Urinary bladder (tissue), 4 donors: ENCODE data around the gene HCCS. TPM values are rescaled to one million over a fixed set of nuclear protein-coding genes. Genes with fewer than 3 reads are reported as not detected.
"Not testable (repeated sequence)": the region's sequence is repeated elsewhere in the genome, so short reads cannot be mapped to it uniquely, and the experiment has no call there.

Experiments
- DNase-seq: peaks from one replicate; pipeline ENCODE4 v3.0.0-alpha.2; 2015; ENCODE audit errors: extremely low spot score
- H3K27ac ChIP-seq: one replicate; pipeline ENCODE4 v1.5.1; 2013; ENCODE audit warnings: low read depth, mild to moderate bottlenecking, moderate library complexity
- H3K36me3 ChIP-seq: one replicate; pipeline ENCODE4 v1.6.1; 2013; ENCODE audit warnings: mild to moderate bottlenecking, moderate library complexity; ENCODE audit not compliant: insufficient read depth
- H3K4me1 ChIP-seq: one replicate; pipeline ENCODE4 v1.6.1; 2013; ENCODE audit warnings: mild to moderate bottlenecking, moderate library complexity; ENCODE audit not compliant: insufficient read depth
- H3K4me3 ChIP-seq: one replicate; pipeline ENCODE4 v1.5.1; 2013; ENCODE audit warnings: low read depth, low read length
- WGBS: extraction: QIAGEN DNeasy Blood & Tissue Kit; methylation state at CpG from one replicate; pipeline ENCODE4 v1.1.7; 2013; 5-methylcytosine and 5-hydroxymethylcytosine counted together
- polyA plus RNA-seq: library from polyadenylated mRNA; stranded (reverse); fragments of 200-250 nt; gene quantifications from one replicate; pipeline ENCODE4 v1.2.3, GENCODE V29; 2013
- total RNA-seq: library from RNA; depleted of rRNA; stranded (reverse); fragments of >200 nt; gene quantifications from one replicate; pipeline ENCODE4 v1.2.3, GENCODE V29; 2014
- donor health status: healthy with polysubstance abuse.
- donor health status: healthy.

HCCS gene
- total and polyA plus RNA-seq, 2 donors = 10.6 to 20.0 TPM

- Histone ChIP-seq H3K36me3 (no peaks in the 10 kb centered on the region), H3K27ac (no peak overlapping the region), H3K4me3 (no peak overlapping the region), H3K4me1 (no peaks in the 10 kb centered on the region)
- 94% methylated on average over 2 of the region's 2 CpGs for WGBS
- DNase-seq = no peak
Measured at GRCh38 chrX:11103751-11104150, 7.4 kb upstream of the HCCS start.

GRCh38 chrX:11105080-11105479, 6.1 kb upstream of the HCCS start:
- H3K4me1 ChIP-seq = no peaks in the 10 kb centered on the region
- DNase-seq = no peak
- WGBS = 92% methylated on average over 4 of the region's 4 CpGs
- no peak overlapping the region for H3K4me3 ChIP-seq
- no peak overlapping the region for H3K27ac ChIP-seq
- no peaks in the 10 kb centered on the region for H3K36me3 ChIP-seq

DNA sequence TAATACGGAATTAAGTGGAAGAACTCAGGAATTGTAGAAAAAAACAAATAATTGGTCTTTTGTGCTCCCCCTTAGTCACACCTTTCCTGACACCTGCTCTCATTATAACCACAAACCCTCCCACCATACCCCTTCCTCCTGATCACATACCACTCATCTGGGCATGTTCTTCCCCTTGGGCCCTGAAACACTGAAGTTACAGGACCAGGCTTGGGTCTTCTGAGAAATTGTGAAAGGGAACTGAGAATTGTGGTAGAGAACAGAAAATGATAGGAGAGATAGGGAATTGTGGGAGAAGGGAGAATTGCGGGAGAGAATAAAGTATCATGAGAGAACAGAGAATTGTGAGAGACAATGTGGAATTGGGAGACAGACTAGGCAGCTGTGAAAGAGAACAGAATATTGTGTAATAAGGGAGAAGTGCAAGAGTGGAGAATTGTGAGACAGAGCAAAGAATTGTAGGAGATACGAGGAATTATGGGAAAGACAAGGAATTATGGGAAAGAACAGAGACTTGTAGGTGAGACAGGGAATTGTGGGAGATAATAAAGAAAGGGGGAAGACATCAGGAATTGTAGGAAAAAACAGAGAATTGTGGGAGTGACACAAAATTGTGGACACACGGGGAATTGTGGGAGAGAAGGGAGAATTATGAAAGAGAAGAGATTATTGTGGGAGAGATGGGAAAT, 2.7 kb upstream of the HCCS start:
- no peaks in the 10 kb centered on the region for H3K4me1 ChIP-seq
- 95% methylated on average over 4 of the region's 4 CpGs for WGBS
- no peak overlapping the region for H3K27ac ChIP-seq

GRCh38 chrX:11109968-11110367, 1.2 kb upstream of the HCCS start:
- no peaks in the 10 kb centered on the region for H3K36me3 ChIP-seq
- no peak overlapping the region for H3K27ac ChIP-seq
- no peak overlapping the region for H3K4me3 ChIP-seq
- WGBS = 97% methylated on average over 2 of the region's 2 CpGs
- no peaks in the 10 kb centered on the region for H3K4me1 ChIP-seq
- DNase-seq = no peak

More for the DNA sequence above, 2.7 kb upstream of the HCCS start:
- Histone ChIP-seq H3K4me3 (no peak overlapping the region), H3K36me3 (no peaks in the 10 kb centered on the region)
- no peak for DNase-seq

DNA sequence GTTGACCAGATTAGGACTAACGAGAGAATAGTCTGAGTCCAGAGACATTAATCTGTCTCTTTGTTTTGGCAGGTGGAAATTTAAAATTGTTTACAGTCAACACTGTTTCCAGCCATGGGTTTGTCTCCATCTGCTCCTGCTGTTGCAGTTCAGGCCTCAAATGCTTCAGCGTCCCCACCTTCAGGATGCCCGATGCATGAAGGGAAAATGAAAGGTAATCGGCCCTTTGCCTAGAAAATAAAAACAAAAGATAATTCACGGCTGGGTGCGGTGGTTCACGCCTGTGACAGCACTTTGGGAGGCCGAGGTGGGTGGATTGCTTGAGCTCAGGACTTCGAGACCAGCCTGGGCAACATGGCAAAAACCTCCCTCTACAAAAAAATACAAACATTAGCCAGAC, 815 bp downstream of the HCCS start:
- H3K27ac ChIP-seq = no peak overlapping the region
- 35% methylated on average over 9 of the region's 9 CpGs for WGBS
- no peaks in the 10 kb centered on the region for H3K4me1 ChIP-seq
- H3K4me3 ChIP-seq = peak overlapping the region; percentile 51
- no peaks in the 10 kb centered on the region for H3K36me3 ChIP-seq
- no peak for DNase-seq

DNA sequence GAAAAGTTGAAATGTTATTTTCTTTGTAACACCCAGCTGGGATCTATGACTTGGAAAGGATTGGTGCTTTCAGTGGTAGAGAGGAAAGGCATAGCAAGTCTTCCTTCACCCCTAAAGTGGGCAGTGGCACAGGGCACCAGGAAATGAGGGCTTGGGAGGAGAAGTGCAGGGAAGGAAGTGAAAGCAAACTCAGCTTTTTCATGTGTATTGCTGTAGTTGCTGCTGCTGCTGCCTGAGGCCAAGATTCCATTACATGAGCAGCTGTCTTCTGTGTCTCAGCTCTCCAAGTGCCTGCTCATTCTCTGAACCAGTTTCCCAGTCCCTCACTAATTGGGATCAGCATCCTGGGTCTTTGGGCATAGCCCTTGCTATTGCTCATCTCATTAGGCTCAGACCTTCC, 2.6 kb downstream of the HCCS start:
- H3K27ac ChIP-seq = no peak overlapping the region

GRCh38 chrX:11117745-11118144, 6.6 kb downstream of the HCCS start:
- Histone ChIP-seq H3K4me1 (no peaks in the 10 kb centered on the region), H3K4me3 (no peak overlapping the region), H3K27ac (no peak overlapping the region), H3K36me3 (no peaks in the 10 kb centered on the region)
- DNase-seq = no peak
- 93% methylated on average over 3 of the region's 3 CpGs for WGBS

More for the DNA sequence above, 2.6 kb downstream of the HCCS start:
- no peak overlapping the region for H3K4me3 ChIP-seq
- no peaks in the 10 kb centered on the region for H3K36me3 ChIP-seq
- DNase-seq = no peak
- no peaks in the 10 kb centered on the region for H3K4me1 ChIP-seq

GRCh38 chrX:11119313-11119943, 8.3 kb downstream of the HCCS start:
- DNase-seq = no peak
- H3K27ac ChIP-seq = no peak overlapping the region
- H3K36me3 ChIP-seq = no peaks in the 10 kb centered on the region

DNA sequence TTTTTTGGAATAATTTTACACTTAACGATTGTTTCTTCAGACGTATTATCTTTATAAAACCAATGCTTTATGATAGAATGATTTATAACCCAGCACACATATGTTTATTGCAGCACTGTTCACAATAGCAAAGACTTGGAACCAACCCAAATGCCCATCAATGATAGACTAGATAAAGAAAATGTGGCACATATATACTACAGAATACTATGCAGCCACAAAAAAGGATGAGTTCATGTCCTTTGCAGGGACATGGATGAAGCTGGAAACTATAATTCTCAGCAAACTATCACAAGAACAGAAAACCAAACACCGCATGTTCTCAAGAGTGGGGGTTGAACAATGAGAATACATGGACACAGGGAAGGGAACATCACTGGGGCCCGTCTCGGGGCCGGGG, 12.0 kb downstream of the HCCS start:
- not testable (repeated sequence) for H3K27ac ChIP-seq, DNase-seq, H3K36me3 ChIP-seq, H3K4me3 ChIP-seq, H3K4me1 ChIP-seq
- 96% methylated on average over 6 of the region's 6 CpGs for WGBS

More at GRCh38 chrX:11119313-11119943, 8.3 kb downstream of the HCCS start:
- WGBS = 77% methylated on average over 8 of the region's 8 CpGs
- no peaks in the 10 kb centered on the region for H3K4me1 ChIP-seq
- H3K4me3 ChIP-seq = no peak overlapping the region

- no peaks in the 10 kb centered on the region for H3K4me1 ChIP-seq
- WGBS = 49% methylated on average over 2 of the region's 2 CpGs
- no peaks in the 10 kb centered on the region for H3K36me3 ChIP-seq
- H3K27ac ChIP-seq = no peak overlapping the region
- H3K4me3 ChIP-seq = no peak overlapping the region
- DNase-seq = no peak
Measured at GRCh38 chrX:11124112-11124511, 13.0 kb downstream of the HCCS start.

GRCh38 chrX:11125060-11125459, 13.9 kb downstream of the HCCS start:
- H3K4me1 ChIP-seq = no peaks in the 10 kb centered on the region
- DNase-seq = no peak
- WGBS = 91% methylated on average over 5 of the region's 5 CpGs
- H3K4me3 ChIP-seq = no peak overlapping the region
- H3K27ac ChIP-seq = no peak overlapping the region
- no peaks in the 10 kb centered on the region for H3K36me3 ChIP-seq

DNA sequence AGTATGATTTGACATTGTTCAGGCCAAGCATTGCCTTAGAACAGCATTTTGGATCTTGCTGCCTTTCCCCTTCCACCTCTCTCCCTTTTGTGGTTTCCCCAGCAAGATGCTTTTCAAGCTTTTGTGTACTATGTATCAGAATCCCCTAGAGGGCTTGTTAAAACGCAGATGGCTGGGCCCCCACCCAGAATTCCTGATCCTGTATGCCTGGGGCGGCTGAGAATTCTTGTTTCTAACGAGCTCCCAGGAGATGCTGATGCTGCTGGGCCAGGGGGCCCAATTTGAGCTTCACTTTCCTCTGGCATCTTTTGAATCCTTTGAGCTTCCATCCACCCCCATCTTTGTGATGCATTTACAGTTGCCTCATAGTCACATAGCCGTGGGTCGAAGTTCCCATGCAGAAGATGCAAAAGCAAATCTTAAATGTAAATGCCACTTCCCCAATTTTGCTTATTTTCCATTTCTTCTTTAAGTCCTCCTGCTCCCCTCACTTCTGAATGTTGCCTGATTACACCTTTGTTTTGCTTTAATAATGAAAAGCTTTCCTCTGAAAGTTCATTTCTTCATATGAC, 18.5 kb downstream of the HCCS start:
- Histone ChIP-seq H3K4me3 (no peak overlapping the region), H3K36me3 (no peaks in the 10 kb centered on the region), H3K4me1 (no peaks in the 10 kb centered on the region), H3K27ac (no peak overlapping the region)
- no peak for DNase-seq
- 75% methylated on average over 5 of the region's 5 CpGs for WGBS

- DNase-seq = no peak
- WGBS = 98% methylated on average over 3 of the region's 3 CpGs
- H3K36me3 ChIP-seq = no peaks in the 10 kb centered on the region
- H3K4me1 ChIP-seq = no peaks in the 10 kb centered on the region
- H3K27ac ChIP-seq = no peak overlapping the region
- no peak overlapping the region for H3K4me3 ChIP-seq
Measured at GRCh38 chrX:11130136-11130535, 19.0 kb downstream of the HCCS start.

- DNase-seq = no peak
- Histone ChIP-seq H3K27ac (no peak overlapping the region), H3K36me3 (no peaks in the 10 kb centered on the region), H3K4me3 (no peak overlapping the region), H3K4me1 (no peaks in the 10 kb centered on the region)
Measured at GRCh38 chrX:11131146-11131545, 20.0 kb downstream of the HCCS start.
